ELF-1 (cell line): ENCODE results near the gene FUZ.
A peak's percentile ranks its signal among the peaks of the same experiment; 100 is the strongest.

ENCODE experiments used
- DNase-seq: peaks from one replicate; pipeline ENCODE4 v3.0.0-alpha.2; 2016; ENCODE audit warnings: low read depth, low spot score

Gene FUZ

GRCh38 chr19:49807058-49807903 is 5.8 kb downstream of the FUZ start:
- DNase-seq: no peak

GRCh38 chr19:49806620-49806959 is 6.5 kb downstream of the FUZ start:
- DNase-seq: no peak

DNA sequence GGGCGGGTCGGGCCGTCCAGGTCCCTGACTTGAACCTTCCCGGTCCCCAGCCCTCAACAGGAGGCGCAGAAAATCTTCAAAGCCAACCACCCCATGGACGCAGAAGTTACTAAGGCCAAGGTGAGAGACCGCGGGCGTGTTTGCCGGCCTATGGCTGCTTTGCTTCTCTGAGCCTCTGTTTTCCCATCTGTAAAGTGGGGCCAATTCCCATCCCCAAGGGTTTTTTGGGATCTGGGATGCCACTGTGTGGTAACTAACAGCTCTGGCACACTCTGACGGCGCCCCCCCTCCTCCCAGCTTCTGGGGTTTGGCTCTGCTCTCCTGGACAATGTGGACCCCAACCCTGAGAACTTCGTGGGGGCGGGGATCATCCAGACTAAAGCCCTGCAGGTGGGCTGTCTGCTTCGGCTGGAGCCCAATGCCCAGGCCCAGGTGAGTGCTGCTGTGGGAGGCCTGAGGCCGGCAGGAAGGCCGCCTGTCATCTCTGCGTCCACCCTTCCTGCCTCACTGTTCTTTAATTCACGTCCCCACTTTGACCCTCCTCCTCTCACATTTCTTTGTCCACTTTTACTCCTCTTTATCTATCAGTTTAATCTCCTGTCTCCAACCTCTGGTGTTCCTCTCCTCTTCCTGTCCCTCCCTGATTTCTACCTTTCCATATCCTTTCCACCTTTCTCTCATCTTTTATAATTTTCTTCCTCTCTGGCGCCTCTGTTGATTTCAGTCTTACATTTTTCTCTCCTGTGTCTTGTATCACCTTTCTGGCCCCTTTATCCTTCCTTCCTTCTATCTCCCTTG is 7.1 kb downstream of the FUZ start:
- no peak for DNase-seq

DNA sequence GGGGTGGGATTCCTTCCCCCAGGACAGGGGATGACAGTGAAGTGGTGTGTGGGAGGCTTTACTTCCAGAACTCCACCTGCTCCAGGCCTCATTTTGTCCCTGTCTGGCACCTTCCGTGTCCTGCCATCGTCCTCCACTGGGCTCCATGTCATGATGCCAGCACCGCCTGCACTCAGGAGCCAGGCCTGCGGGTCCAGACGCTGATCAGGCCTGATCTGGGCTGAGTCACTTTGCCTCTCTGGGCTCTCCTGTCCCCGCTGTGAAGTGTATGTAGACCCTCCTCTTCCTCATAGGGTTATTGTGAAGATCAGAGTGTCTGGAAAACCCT is 9.6 kb downstream of the FUZ start:
- no peak for DNase-seq

DNA sequence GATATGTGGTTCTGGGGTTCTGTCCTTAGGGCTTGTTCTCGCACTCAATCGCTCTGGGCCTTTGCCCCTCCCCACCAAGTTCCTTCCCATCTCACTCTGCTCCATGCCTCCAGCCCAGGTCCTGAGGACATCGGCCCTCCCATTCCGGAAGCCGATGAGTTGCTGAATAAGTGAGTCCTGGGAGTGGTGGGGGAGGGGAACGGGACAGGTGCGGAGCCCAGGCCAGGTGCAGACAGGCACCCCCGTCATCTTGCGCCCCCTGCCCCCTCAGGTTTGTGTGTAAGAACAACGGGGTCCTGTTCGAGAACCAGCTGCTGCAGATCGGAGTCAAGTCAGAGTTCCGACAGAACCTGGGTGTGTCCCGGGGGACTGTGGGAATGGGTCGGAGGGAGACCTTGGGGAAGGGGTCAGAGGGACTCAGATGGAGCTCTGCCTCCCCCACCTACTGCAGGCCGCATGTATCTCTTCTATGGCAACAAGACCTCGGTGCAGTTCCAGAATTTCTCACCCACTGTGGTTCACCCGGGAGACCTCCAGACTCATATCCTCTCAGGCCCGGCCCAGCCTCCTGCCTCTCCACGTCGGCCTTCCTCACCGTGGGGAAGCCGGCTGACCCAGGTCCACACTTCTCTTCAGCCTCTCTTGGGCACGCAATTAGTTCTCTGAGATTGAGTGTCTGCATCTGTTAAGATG is 10.1 kb downstream of the FUZ start:
- no peak for DNase-seq

GRCh38 chr19:49801966-49802661 is 11.0 kb downstream of the FUZ start:
- DNase-seq: peak; percentile 83

- no peak for DNase-seq
These were observed 11.6 kb downstream of the FUZ start for GRCh38 chr19:49801401-49801888.

GRCh38 chr19:49800771-49801170 is 12.3 kb downstream of the FUZ start:
- no peak for DNase-seq

DNA sequence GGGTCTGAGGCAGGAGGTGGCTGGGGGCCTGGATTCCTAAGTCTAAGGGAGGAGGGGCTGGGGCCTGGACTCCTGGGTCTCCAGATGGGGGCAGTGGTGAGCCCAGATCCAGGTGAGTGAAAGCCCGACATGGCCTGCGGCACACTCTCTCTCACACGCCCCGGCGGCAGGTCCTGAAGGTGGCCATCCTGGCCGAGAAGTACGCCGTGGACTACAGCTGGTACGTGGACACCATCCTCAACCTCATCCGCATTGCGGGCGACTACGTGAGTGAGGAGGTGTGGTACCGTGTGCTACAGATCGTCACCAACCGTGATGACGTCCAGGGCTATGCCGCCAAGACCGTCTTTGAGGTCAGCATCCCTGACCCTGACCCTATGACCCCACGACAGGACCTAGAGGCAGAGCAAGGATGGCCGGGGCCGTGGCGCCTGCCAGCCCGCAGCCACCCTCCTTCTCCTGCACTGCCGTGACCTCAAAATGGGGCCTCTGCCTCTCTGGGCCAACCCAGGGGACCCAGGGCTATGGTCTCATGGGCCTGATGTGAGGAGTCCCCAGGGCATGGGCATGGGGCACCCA is 13.2 kb downstream of the FUZ start:
- peak; percentile 58 for DNase-seq

DNA sequence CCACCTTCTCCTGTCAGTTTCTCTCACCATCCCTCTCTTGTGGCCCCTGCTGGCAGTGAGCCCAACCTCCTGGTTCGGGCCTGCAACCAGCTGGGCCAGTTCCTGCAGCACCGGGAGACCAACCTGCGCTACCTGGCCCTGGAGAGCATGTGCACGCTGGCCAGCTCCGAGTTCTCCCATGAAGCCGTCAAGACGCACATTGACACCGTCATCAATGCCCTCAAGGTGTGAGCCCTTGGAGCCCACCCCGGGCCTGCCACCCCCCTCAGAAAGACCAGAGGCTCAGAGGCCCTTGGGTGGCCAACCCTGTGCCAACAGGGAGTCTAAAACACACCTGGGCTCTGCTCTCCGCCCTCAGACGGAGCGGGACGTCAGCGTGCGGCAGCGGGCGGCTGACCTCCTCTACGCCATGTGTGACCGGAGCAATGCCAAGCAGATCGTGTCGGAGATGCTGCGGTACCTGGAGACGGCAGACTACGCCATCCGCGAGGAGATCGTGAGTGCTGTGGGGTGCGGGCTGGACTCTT is 13.8 kb downstream of the FUZ start:
- no peak for DNase-seq

GRCh38 chr19:49798574-49798973 is 14.5 kb downstream of the FUZ start:
- DNase-seq: no peak

GRCh38 chr19:49795615-49796014 is 17.5 kb downstream of the FUZ start:
- DNase-seq: no peak

DNA sequence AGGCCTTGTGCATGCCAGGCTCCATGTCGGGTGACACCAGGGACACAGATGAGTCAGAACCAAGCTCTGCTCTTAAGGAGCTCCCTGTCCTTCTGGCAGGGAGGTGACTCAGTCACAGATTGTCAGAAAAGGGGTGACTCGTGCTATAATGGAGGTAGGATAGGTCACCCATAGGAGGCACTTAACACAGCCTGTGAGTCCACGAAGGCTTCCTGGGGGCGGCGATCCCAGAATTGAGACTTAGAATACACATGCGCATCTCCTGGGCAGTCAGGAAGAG is 19.6 kb downstream of the FUZ start:
- no peak for DNase-seq

GRCh38 chr19:49792829-49793560 is 20.1 kb downstream of the FUZ start:
- DNase-seq: no peak

- no peak for DNase-seq
These were observed 21.2 kb downstream of the FUZ start for GRCh38 chr19:49791776-49792445.

DNA sequence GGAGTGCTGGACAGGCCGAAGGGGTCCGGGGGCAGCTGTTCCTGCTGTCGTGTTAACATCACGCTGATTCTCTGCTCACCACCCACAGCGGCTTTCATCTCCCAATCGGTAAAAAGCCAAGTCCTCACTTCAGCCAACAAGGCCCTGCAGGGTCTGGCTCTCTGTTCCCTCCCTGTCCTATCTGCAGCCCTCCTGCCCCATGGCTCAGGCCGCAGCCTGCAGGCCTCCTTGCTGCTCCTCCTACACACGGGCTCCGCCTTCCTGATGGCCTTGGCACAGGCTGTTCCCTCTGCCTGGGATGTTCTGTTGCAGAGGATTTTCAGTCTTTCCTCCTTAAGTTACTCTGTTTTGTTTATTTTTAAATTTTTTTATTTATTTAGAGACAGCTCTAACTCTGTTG is 22.2 kb downstream of the FUZ start:
- peak; percentile 27 for DNase-seq

- no peak for DNase-seq
These were observed 24.2 kb downstream of the FUZ start for GRCh38 chr19:49788857-49789256.

DNA sequence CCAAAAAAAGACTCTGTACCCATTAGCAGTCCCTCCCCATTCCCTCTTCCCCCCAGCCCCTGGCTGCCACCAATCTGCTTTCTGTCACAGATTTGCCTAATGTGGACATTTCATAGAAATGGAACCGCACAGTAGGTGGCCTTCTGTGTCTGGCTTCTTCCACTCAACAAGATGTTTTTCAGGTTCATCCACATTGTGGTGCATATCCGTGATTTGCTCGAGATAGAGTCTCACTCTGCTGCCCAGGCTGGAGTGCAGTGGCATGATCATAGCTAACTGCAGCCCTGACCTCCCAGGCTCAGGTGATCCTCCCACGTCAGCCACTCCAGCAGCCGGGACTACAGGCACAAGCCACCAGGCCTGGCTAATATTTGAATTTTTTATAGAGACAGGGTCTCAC is 25.3 kb downstream of the FUZ start:
- no peak for DNase-seq

GRCh38 chr19:49786376-49786820 is 26.7 kb downstream of the FUZ start:
- DNase-seq: peak; percentile 98

DNA sequence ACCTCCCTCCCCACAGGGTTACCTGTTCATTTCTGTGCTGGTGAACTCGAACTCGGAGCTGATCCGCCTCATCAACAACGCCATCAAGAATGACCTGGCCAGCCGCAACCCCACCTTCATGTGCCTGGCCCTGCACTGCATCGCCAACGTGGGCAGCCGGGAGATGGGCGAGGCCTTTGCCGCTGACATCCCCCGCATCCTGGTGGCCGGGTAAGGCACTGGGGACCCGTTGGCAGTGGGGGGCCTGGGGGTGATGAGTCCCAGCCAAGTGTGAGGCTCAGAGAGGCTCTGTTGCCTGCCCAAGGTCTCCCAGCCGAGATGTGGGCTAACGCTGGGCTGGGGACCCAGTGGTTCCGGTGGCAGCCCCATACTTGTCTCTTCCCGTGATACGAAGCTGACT is 30.6 kb downstream of the FUZ start:
- DNase-seq: no peak
